ENCODE data around the gene LRP1B.
A peak's percentile ranks its signal among the peaks of the same experiment; 100 is the strongest.

LRP1B gene

GRCh38 chr2:142048581-142048980 is 82.2 kb downstream of the LRP1B start:
- TF ChIP-seq CTCF (IDR thresholded peaks at IDR 0.05; ENCODE audit: control insufficient read depth, extremely low read depth, insufficient read depth) = no peak
- DNase-seq (ENCODE audit: low read depth) = no peak
- H3K4me3 ChIP-seq (ENCODE audit: low read depth, low read length) = no peak overlapping the region

GRCh38 chr2:142045641-142046040 is 85.2 kb downstream of the LRP1B start:
- no peak for DNase-seq (ENCODE audit: low read depth)
- no peak overlapping the region for H3K4me3 ChIP-seq (ENCODE audit: low read depth, low read length)
- TF ChIP-seq CTCF (IDR thresholded peaks at IDR 0.05; ENCODE audit: control insufficient read depth, extremely low read depth, insufficient read depth) = no peak

- TF ChIP-seq CTCF (IDR thresholded peaks at IDR 0.05; ENCODE audit: control insufficient read depth, extremely low read depth, insufficient read depth) = no peak
- DNase-seq (ENCODE audit: low read depth) = peak; percentile 22
- no peak overlapping the region for H3K4me3 ChIP-seq (ENCODE audit: low read depth, low read length)
These were observed 86.6 kb downstream of the LRP1B start for GRCh38 chr2:142044197-142044596.

GRCh38 chr2:142042536-142043199 is 88.1 kb downstream of the LRP1B start:
- no peak overlapping the region for H3K4me3 ChIP-seq (ENCODE audit: low read depth, low read length)
- no peak for TF ChIP-seq CTCF (IDR thresholded peaks at IDR 0.05; ENCODE audit: control insufficient read depth, extremely low read depth, insufficient read depth)
- no peak for DNase-seq (ENCODE audit: low read depth)

GRCh38 chr2:142041996-142042395 is 88.8 kb downstream of the LRP1B start:
- no peak for TF ChIP-seq CTCF (IDR thresholded peaks at IDR 0.05; ENCODE audit: control insufficient read depth, extremely low read depth, insufficient read depth)
- no peak overlapping the region for H3K4me3 ChIP-seq (ENCODE audit: low read depth, low read length)
- no peak for DNase-seq (ENCODE audit: low read depth)

- TF ChIP-seq CTCF (IDR thresholded peaks at IDR 0.05; ENCODE audit: control insufficient read depth, extremely low read depth, insufficient read depth) = no peak
- no peak for DNase-seq (ENCODE audit: low read depth)
- H3K4me3 ChIP-seq (ENCODE audit: low read depth, low read length) = no peak overlapping the region
These were observed 89.7 kb downstream of the LRP1B start for GRCh38 chr2:142041105-142041504.

GRCh38 chr2:142040556-142040955 is 90.3 kb downstream of the LRP1B start:
- TF ChIP-seq CTCF (IDR thresholded peaks at IDR 0.05; ENCODE audit: control insufficient read depth, extremely low read depth, insufficient read depth) = no peak
- H3K4me3 ChIP-seq (ENCODE audit: low read depth, low read length) = no peak overlapping the region
- DNase-seq (ENCODE audit: low read depth) = no peak

All from LNCaP clone FGC (cell line).